Measurements from ENCODE around the gene TRAPPC3L. TPM values are rescaled to one million over a fixed set of nuclear protein-coding genes. Genes with fewer than 3 reads are reported as not detected.

The TRAPPC3L gene
- total and polyA plus RNA-seq, 2 of the 13 experiments (the other 11 are each of a cell fraction or from before 2014, with no cell fraction given), result not detected

DNA sequence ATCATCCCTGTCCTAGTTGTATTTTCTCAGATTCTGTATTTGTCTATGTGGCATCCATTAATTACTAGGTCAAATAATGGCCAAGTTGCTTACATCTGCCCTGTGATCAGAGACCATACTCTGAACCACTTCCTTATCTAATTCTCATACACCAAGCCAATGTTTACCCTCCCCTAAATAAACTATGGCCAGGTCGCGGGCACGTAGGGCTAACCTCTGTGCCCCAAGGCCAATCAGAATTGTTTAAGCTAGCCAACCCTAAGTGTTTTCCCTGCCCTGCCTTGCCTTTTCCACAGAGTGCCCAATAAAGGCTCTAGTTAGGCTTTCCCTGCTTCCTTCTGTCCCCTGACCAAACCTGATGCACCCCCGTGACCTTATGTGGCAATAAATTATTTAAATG lies 5.3 kb upstream of the TRAPPC3L start (continued):
- no peak for TF ChIP-seq ZNF776 (CRISPR knock-in tag; IDR thresholded peaks at IDR 0.05)
- peak; percentile 76 for TF ChIP-seq PHF21A (CRISPR knock-in tag; IDR thresholded peaks at IDR 0.05)
- TF ChIP-seq, protein P1, sequence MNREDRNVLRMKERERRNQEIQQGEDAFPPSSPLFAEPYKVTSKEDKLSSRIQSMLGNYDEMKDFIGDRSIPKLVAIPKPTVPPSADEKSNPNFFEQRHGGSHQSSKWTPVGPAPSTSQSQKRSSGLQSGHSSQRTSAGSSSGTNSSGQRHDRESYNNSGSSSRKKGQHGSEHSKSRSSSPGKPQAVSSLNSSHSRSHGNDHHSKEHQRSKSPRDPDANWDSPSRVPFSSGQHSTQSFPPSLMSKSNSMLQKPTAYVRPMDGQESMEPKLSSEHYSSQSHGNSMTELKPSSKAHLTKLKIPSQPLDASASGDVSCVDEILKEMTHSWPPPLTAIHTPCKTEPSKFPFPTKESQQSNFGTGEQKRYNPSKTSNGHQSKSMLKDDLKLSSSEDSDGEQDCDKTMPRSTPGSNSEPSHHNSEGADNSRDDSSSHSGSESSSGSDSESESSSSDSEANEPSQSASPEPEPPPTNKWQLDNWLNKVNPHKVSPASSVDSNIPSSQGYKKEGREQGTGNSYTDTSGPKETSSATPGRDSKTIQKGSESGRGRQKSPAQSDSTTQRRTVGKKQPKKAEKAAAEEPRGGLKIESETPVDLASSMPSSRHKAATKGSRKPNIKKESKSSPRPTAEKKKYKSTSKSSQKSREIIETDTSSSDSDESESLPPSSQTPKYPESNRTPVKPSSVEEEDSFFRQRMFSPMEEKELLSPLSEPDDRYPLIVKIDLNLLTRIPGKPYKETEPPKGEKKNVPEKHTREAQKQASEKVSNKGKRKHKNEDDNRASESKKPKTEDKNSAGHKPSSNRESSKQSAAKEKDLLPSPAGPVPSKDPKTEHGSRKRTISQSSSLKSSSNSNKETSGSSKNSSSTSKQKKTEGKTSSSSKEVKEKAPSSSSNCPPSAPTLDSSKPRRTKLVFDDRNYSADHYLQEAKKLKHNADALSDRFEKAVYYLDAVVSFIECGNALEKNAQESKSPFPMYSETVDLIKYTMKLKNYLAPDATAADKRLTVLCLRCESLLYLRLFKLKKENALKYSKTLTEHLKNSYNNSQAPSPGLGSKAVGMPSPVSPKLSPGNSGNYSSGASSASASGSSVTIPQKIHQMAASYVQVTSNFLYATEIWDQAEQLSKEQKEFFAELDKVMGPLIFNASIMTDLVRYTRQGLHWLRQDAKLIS (CRISPR knock-in tag; IDR thresholded peaks at IDR 0.05), result no peak
- TF ChIP-seq, protein P2, sequence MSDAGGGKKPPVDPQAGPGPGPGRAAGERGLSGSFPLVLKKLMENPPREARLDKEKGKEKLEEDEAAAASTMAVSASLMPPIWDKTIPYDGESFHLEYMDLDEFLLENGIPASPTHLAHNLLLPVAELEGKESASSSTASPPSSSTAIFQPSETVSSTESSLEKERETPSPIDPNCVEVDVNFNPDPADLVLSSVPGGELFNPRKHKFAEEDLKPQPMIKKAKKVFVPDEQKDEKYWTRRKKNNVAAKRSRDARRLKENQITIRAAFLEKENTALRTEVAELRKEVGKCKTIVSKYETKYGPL (CRISPR knock-in tag; IDR thresholded peaks at IDR 0.05), result no peak
- TF ChIP-seq, protein P3, sequence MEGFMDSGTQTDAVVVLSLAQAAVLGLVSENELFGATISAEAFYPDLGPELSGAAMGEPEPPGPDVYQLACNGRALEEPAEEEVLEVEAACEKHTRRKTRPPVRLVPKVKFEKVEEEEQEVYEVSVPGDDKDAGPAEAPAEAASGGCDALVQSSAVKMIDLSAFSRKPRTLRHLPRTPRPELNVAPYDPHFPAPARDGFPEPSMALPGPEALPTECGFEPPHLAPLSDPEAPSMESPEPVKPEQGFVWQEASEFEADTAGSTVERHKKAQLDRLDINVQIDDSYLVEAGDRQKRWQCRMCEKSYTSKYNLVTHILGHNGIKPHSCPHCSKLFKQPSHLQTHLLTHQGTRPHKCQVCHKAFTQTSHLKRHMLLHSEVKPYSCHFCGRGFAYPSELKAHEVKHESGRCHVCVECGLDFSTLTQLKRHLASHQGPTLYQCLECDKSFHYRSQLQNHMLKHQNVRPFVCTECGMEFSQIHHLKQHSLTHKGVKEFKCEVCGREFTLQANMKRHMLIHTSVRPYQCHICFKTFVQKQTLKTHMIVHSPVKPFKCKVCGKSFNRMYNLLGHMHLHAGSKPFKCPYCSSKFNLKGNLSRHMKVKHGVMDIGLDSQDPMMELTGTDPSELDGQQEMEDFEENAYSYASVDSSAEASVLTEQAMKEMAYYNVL (CRISPR knock-in tag; IDR thresholded peaks at IDR 0.05; ENCODE audit: borderline replicate concordance), result no peak
- TF ChIP-seq IKZF1 (IDR thresholded peaks at IDR 0.05), result no peak
- TF ChIP-seq BORCS8-MEF2B (CRISPR knock-in tag; IDR thresholded peaks at IDR 0.05), result no peak
- TF ChIP-seq, protein P4, sequence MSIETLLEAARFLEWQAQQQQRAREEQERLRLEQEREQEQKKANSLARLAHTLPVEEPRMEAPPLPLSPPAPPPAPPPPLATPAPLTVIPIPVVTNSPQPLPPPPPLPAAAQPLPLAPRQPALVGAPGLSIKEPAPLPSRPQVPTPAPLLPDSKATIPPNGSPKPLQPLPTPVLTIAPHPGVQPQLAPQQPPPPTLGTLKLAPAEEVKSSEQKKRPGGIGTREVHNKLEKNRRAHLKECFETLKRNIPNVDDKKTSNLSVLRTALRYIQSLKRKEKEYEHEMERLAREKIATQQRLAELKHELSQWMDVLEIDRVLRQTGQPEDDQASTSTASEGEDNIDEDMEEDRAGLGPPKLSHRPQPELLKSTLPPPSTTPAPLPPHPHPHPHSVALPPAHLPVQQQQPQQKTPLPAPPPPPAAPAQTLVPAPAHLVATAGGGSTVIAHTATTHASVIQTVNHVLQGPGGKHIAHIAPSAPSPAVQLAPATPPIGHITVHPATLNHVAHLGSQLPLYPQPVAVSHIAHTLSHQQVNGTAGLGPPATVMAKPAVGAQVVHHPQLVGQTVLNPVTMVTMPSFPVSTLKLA (IDR thresholded peaks at IDR 0.05), result no peak
- no peak for TF ChIP-seq NFRKB (IDR thresholded peaks at IDR 0.05)
- TF ChIP-seq ZNF703 (CRISPR knock-in tag; IDR thresholded peaks at IDR 0.05; ENCODE audit: borderline replicate concordance), result no peak
- no peak for TF ChIP-seq MEIS1 (CRISPR knock-in tag; IDR thresholded peaks at IDR 0.05; ENCODE audit: borderline replicate concordance)
- no peak for TF ChIP-seq ZSCAN31 (CRISPR knock-in tag; IDR thresholded peaks at IDR 0.05; ENCODE audit: low read depth)
- TF ChIP-seq CEBPB (IDR thresholded peaks at IDR 0.05; ENCODE audit: borderline replicate concordance, low read depth, low read length), result no peak
- TF ChIP-seq ZKSCAN5 (CRISPR knock-in tag; IDR thresholded peaks at IDR 0.05), result no peak
- TF ChIP-seq CBFB (CRISPR knock-in tag; IDR thresholded peaks at IDR 0.05), result 0 out of 2 replicates have a peak, but pooled peaks have one; percentile 34
- no peak for TF ChIP-seq MTF2 (CRISPR knock-in tag; IDR thresholded peaks at IDR 0.05; ENCODE audit: borderline replicate concordance)
- no peak for TF ChIP-seq SMC3 (IDR thresholded peaks at IDR 0.05; ENCODE audit: low read length)
- no peak for TF ChIP-seq ZNF44 (CRISPR knock-in tag; IDR thresholded peaks at IDR 0.05)
- no peak for TF ChIP-seq MXI1 (IDR thresholded peaks at IDR 0.05; ENCODE audit: borderline replicate concordance, low read depth, low read length)
- TF ChIP-seq EP300 (IDR thresholded peaks at IDR 0.05; ENCODE audit: low read depth in 2 of 2, low read length in 2 of 2), result peak in 1 of 2 experiments; percentile 39; a peak in 1 of 4 replicates
- no peak for TF ChIP-seq EP300 (CRISPR knock-in tag; IDR thresholded peaks at IDR 0.05; ENCODE audit: borderline replicate concordance)
- TF ChIP-seq, protein P5, sequence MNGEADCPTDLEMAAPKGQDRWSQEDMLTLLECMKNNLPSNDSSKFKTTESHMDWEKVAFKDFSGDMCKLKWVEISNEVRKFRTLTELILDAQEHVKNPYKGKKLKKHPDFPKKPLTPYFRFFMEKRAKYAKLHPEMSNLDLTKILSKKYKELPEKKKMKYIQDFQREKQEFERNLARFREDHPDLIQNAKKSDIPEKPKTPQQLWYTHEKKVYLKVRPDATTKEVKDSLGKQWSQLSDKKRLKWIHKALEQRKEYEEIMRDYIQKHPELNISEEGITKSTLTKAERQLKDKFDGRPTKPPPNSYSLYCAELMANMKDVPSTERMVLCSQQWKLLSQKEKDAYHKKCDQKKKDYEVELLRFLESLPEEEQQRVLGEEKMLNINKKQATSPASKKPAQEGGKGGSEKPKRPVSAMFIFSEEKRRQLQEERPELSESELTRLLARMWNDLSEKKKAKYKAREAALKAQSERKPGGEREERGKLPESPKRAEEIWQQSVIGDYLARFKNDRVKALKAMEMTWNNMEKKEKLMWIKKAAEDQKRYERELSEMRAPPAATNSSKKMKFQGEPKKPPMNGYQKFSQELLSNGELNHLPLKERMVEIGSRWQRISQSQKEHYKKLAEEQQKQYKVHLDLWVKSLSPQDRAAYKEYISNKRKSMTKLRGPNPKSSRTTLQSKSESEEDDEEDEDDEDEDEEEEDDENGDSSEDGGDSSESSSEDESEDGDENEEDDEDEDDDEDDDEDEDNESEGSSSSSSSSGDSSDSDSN (CRISPR knock-in tag; IDR thresholded peaks at IDR 0.05), result no peak

Data from HepG2 (cell line).